HG03025 (cell line): ENCODE results near the gene APOL1.
"Not testable (repeated sequence)": the region's sequence is repeated elsewhere in the genome, so short reads cannot be mapped to it uniquely, and the experiment has no call there.

Source experiments
- ATAC-seq: cut with Tn5 transposase; IDR thresholded peaks from one replicate; pipeline ENCODE4 v1.9.1; 2021; ENCODE audit warnings: mild to moderate bottlenecking, moderate library complexity; ENCODE audit not compliant: unreplicated experiment, low FRiP score

Gene APOL1

GRCh38 chr22:36224245-36224644, 28.7 kb upstream of the APOL1 start:
- ATAC-seq, result no peak

- no peak for ATAC-seq
Measured at GRCh38 chr22:36225333-36225922, 27.5 kb upstream of the APOL1 start.

- ATAC-seq, result no peak
Measured at GRCh38 chr22:36226189-36226588, 26.7 kb upstream of the APOL1 start.

GRCh38 chr22:36227396-36227795, 25.5 kb upstream of the APOL1 start:
- ATAC-seq, result no peak

GRCh38 chr22:36227806-36228205, 25.1 kb upstream of the APOL1 start:
- no peak for ATAC-seq

- ATAC-seq, result not testable (repeated sequence)
Measured at GRCh38 chr22:36228369-36228768, 24.6 kb upstream of the APOL1 start.

GRCh38 chr22:36228944-36229343, 24.0 kb upstream of the APOL1 start:
- no peak for ATAC-seq

GRCh38 chr22:36229649-36230048, 23.3 kb upstream of the APOL1 start:
- ATAC-seq, result not testable (repeated sequence)

- not testable (repeated sequence) for ATAC-seq
Measured at GRCh38 chr22:36231051-36231450, 21.9 kb upstream of the APOL1 start.

GRCh38 chr22:36232715-36233401, 20.1 kb upstream of the APOL1 start:
- no peak for ATAC-seq

- ATAC-seq, result no peak
Measured at GRCh38 chr22:36233796-36234195, 19.1 kb upstream of the APOL1 start.

- no peak for ATAC-seq
Measured at GRCh38 chr22:36234213-36234612, 18.7 kb upstream of the APOL1 start.

- no peak for ATAC-seq
Measured at GRCh38 chr22:36234919-36235318, 18.0 kb upstream of the APOL1 start.

- ATAC-seq, result no peak
Measured at GRCh38 chr22:36235585-36235984, 17.3 kb upstream of the APOL1 start.

- no peak for ATAC-seq
Measured at GRCh38 chr22:36236388-36237319, 16.3 kb upstream of the APOL1 start.

- no peak for ATAC-seq
Measured at GRCh38 chr22:36237462-36238372, 15.2 kb upstream of the APOL1 start.

GRCh38 chr22:36238373-36239149, 14.4 kb upstream of the APOL1 start:
- no peak for ATAC-seq

GRCh38 chr22:36239150-36239400, 13.9 kb upstream of the APOL1 start:
- no peak for ATAC-seq

GRCh38 chr22:36239401-36240171, 13.3 kb upstream of the APOL1 start, which contains the start of gene APOL2:
Gene APOL2, minus strand, starts transcription at chr22:36239527. Its CDS starts 6,365 bp downstream, at chr22:36233162.
- peak; percentile 83 for ATAC-seq
